AG09319 (cell line): ENCODE results near the gene CRTC3.

Source experiments
- DNase-seq: peaks from one replicate; pipeline ENCODE4 v3.0.0-alpha.2; 2010; ENCODE audit warnings: low read depth; ENCODE audit errors: extremely low read depth
- CTCF ChIP-seq: IDR thresholded peaks from 2 replicates; pipeline ENCODE4 v1.5.1; 2011; ENCODE audit warnings: low read depth, mild to moderate bottlenecking, inconsistent platforms, low read length, moderate library complexity

CRTC3 gene

GRCh38 chr15:90638201-90638691, 108.5 kb downstream of the CRTC3 start:
- no peak for DNase-seq
- TF ChIP-seq CTCF, result no peak

GRCh38 chr15:90638963-90639362, 109.2 kb downstream of the CRTC3 start:
- no peak for DNase-seq

GRCh38 chr15:90640862-90641261, 111.1 kb downstream of the CRTC3 start:
- no peak for TF ChIP-seq CTCF
- DNase-seq, result no peak

More at GRCh38 chr15:90638963-90639362, 109.2 kb downstream of the CRTC3 start:
- no peak; the same call in none of the 2 replicates for TF ChIP-seq CTCF

GRCh38 chr15:90641581-90642463, 112.1 kb downstream of the CRTC3 start:
- TF ChIP-seq CTCF, result no peak
- DNase-seq, result no peak

- DNase-seq, result no peak
- TF ChIP-seq CTCF, result no peak; the same call in 1 of the 2 replicates
These were observed 113.0 kb downstream of the CRTC3 start for GRCh38 chr15:90642464-90643300.

- no peak for TF ChIP-seq CTCF
These were observed 113.5 kb downstream of the CRTC3 start for GRCh38 chr15:90643301-90643632.

GRCh38 chr15:90644526-90644925, 114.8 kb downstream of the CRTC3 start:
- DNase-seq, result no peak
- no peak for TF ChIP-seq CTCF

More at GRCh38 chr15:90643301-90643632, 113.5 kb downstream of the CRTC3 start:
- no peak for DNase-seq
